Neural crest cell (in vitro differentiated cells): ENCODE results near the gene TMEM54. TPM values are rescaled to one million over a fixed set of nuclear protein-coding genes. Genes with fewer than 3 reads are reported as not detected.

Source experiments
- DNase-seq: peaks from one replicate; pipeline ENCODE4 v3.0.0; 2021; ENCODE audit warnings: low read depth, mixed read lengths, low spot score
- H3K27ac Mint-ChIP-seq: one replicate; pipeline ENCODE4 v1.8.0; 2021; ENCODE audit warnings: mild to moderate bottlenecking, mixed read lengths; ENCODE audit not compliant: unreplicated experiment
- H3K27me3 Mint-ChIP-seq: 2 replicates; pipeline ENCODE4 v1.8.0; 2021; ENCODE audit warnings: low read depth, mild to moderate bottlenecking, mixed read lengths
- H3K36me3 Mint-ChIP-seq: 2 replicates; pipeline ENCODE4 v1.8.0; 2021; ENCODE audit warnings: low read depth, mild to moderate bottlenecking, mixed read lengths
- H3K4me1 Mint-ChIP-seq: 2 replicates; pipeline ENCODE4 v1.8.0; 2021; ENCODE audit warnings: mixed read lengths
- H3K4me3 Mint-ChIP-seq: one replicate; pipeline ENCODE4 v1.8.0; 2021; ENCODE audit warnings: mild to moderate bottlenecking, mixed read lengths
- H3K9me3 Mint-ChIP-seq: 2 replicates; pipeline ENCODE4 v1.8.0; 2021; ENCODE audit warnings: mixed read lengths
- total RNA-seq: library from RNA; stranded (reverse); gene quantifications from 2 replicates; pipeline ENCODE4 v1.2.1, GENCODE V29; 2021
- TF ChIP-seq, protein P1 (sequence below): fragments of 200-600 bp; sonication (generic); conservative IDR thresholded peaks from 2 replicates; pipeline ENCODE4 v1.5.0; 2021; ENCODE audit warnings: antibody characterized with exemption, mild to moderate bottlenecking

The TMEM54 gene
- total RNA-seq, 1 donor from 2014 or later = 2.7 TPM

DNA sequence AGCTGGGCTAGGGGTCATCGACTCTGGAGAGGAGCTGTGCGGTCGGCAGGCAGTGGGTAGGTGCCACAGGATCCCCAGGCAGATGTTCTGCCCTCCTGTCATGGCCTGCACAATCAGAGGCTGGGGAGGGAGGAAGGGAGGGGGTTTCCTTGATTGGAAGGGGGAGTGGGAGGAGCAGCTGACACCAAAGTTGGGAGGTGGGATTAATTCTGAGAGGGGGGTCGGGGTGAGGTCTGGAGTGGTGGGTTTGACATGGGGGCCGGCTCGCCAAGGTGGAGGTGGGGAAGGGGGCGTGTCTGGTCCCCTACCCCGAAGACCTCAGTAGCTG, 15.5 kb downstream of the TMEM54 start:
- TF ChIP-seq, protein P1, sequence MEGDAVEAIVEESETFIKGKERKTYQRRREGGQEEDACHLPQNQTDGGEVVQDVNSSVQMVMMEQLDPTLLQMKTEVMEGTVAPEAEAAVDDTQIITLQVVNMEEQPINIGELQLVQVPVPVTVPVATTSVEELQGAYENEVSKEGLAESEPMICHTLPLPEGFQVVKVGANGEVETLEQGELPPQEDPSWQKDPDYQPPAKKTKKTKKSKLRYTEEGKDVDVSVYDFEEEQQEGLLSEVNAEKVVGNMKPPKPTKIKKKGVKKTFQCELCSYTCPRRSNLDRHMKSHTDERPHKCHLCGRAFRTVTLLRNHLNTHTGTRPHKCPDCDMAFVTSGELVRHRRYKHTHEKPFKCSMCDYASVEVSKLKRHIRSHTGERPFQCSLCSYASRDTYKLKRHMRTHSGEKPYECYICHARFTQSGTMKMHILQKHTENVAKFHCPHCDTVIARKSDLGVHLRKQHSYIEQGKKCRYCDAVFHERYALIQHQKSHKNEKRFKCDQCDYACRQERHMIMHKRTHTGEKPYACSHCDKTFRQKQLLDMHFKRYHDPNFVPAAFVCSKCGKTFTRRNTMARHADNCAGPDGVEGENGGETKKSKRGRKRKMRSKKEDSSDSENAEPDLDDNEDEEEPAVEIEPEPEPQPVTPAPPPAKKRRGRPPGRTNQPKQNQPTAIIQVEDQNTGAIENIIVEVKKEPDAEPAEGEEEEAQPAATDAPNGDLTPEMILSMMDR = no peak
- Mint-ChIP-seq H3K27ac (no peak overlapping the region), H3K36me3 (no peaks in the 10 kb centered on the region), H3K4me3 (no peak overlapping the region), H3K4me1 (peaks cover 6% of the 10 kb centered on the region), H3K27me3 (peaks cover 73% of the 10 kb centered on the region), H3K9me3 (no peaks in the 10 kb centered on the region)
- DNase-seq = no peak

DNA sequence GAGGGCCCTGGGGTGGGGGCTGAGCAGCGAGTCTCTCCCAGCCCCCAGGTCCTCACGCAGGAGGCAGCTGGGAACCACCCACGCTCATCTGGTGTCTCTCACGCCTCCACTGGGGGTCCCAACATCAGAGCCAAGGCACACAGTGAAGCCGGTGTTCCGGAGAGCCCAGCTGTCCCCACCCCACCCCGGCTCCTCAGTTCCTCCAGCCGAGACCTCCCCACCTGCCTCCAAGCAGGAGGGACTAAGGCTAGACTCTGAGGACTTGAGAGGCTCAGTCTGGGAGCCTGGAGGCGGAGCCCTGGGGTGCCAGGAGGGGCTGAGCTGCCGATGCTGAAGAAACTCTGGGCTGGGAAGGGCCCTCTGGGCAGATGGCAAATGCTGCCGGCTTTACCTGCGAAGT, 16.5 kb downstream of the TMEM54 start:
- H3K27me3 Mint-ChIP-seq = peaks cover 65% of the 10 kb centered on the region
- H3K27ac Mint-ChIP-seq = no peak overlapping the region
- DNase-seq = no peak
- H3K9me3 Mint-ChIP-seq = no peaks in the 10 kb centered on the region
- TF ChIP-seq, protein P1 = no peak
- no peak overlapping the region for H3K4me3 Mint-ChIP-seq
- peaks cover 6% of the 10 kb centered on the region for H3K4me1 Mint-ChIP-seq
- no peaks in the 10 kb centered on the region for H3K36me3 Mint-ChIP-seq

DNA sequence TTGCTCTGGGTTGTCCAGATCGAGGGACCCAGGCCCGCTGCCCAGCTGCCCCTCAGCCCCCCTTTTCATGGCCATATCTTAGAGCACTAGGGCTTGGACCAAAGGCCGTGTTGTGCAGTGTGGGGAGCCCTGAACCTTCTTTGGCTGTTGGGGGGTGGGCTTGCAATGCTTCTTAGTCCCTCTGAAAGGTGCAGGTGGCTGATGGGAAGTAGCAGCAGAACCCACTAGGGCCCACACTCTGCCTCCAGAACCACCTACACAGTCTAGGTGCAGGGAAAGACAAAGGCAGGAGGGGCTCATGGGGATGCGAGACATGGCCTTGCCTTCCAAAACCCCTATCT, 17.2 kb downstream of the TMEM54 start:
- H3K9me3 Mint-ChIP-seq = no peaks in the 10 kb centered on the region
- peaks cover 58% of the 10 kb centered on the region for H3K27me3 Mint-ChIP-seq
- H3K36me3 Mint-ChIP-seq = no peaks in the 10 kb centered on the region
- DNase-seq = no peak
- no peak overlapping the region for H3K27ac Mint-ChIP-seq
- TF ChIP-seq, protein P1 = no peak
- H3K4me3 Mint-ChIP-seq = no peak overlapping the region
- peaks cover 6% of the 10 kb centered on the region for H3K4me1 Mint-ChIP-seq

DNA sequence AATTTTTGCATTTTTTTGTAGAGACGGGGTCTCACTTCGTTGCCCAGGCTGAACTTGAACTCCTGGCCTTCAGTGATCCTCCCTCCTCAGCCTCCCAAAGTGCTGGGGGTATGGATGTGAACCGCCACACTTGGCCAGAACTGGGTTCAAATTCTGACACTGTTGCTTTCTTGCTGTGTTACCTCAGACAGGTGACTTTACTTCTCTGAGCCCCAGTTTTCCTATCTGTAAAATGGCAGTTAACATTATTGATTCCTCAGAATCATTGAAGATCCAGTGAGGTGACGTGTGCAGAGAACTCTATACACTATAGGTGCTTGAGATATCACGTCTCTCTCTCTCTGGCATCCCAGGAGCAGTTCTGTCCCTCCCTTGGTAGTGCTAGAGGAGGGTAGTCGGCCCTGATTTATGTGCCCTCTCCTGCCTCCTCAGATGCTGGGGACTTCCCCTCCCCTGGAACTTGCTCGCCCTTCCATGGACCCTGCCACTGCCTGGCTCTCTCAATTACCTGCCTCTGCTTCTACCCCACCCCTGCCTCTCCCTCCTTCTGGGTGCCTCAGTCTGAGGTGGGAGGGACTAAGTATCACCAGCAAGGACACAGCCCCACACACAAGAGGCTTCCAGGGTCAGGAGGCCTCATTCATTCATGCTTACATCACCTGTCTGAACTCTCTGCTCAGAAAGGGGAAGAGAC, 17.7 kb downstream of the TMEM54 start:
- Mint-ChIP-seq H3K4me1 (peaks cover 6% of the 10 kb centered on the region), H3K27ac (no peak overlapping the region), H3K9me3 (no peaks in the 10 kb centered on the region), H3K36me3 (no peaks in the 10 kb centered on the region), H3K4me3 (no peak overlapping the region), H3K27me3 (peaks cover 55% of the 10 kb centered on the region)
- TF ChIP-seq, protein P1 = no peak
- no peak for DNase-seq

DNA sequence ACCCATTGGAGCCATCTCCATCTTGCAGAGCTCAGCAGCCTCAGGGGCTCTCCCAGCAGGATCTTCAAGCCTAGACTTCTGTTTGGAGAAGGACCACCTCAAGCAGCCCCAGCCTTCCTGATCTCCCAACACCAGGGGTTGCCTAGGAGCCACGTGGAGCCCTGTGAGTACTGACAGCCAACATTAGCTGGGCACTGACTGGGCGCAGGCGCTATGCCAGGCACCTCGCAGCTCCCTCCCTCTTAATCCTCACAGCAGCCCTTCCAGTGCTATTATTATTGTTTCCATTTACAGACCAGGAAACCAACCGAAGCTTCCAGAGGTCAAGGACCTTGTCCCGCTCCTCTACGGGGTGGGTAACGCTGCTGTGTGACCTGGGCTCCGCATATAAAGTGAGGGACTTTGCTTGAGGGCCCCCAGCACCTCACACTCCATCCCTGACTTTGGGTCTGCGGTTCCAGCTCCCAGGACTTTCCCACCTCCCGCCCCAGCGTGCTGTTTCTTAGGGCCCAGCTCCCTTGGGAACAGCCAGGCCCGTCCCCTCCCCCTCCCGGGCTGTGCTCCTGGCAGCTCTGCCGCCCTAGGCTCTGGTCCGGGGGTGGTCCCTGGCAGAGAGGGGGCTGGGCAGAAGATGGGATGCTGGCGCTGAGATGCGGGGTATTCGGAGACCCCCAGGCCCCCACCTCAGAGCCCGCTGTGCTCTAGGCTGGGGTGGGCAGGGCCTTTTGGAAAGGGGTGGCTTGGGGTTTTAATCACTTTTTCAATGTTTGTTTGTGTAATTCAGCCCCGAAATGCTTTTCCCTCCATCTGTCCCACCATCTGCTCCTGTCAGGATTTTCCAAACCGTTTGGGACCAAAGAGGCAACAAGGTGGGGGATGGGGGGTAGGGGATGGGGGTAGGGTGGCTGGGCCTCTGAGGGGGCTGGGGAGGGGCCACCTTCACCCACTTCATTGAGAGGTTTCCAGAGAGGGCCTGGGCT, 19.0 kb downstream of the TMEM54 start:
- Mint-ChIP-seq H3K27me3 (peaks cover 50% of the 10 kb centered on the region), H3K4me1 (peaks cover 12% of the 10 kb centered on the region), H3K36me3 (no peaks in the 10 kb centered on the region), H3K27ac (no peak overlapping the region), H3K4me3 (no peak overlapping the region), H3K9me3 (no peaks in the 10 kb centered on the region)
- TF ChIP-seq, protein P1 = no peak
- DNase-seq = no peak
